Measurements from ENCODE around the gene SLAMF1. TPM values are rescaled to one million over a fixed set of nuclear protein-coding genes. Genes with fewer than 3 reads are reported as not detected.

Gene SLAMF1
- polyA plus RNA-seq, 3 donors: 0.13 to 0.65 TPM; not detected in 1

- Mint-ChIP-seq H3K9me3 (peaks cover 0 to 2% (median 0%) of the 10 kb centered on the region in 7 donors), H3K4me1 (peaks cover 37% of the 10 kb centered on the region), H3K27ac (peak overlapping the region in 1 of 7 donors; percentile 22), H3K27me3 (ENCODE audit: low read depth in 3 of 3) (peaks cover 0 to 3% (median 0%) of the 10 kb centered on the region in 3 donors), H3K4me3 (no peak overlapping the region), H3K36me3 (peaks cover 4 to 10% of the 10 kb centered on the region in 2 donors)
- H4K20me1 ChIP-seq (ENCODE audit: insufficient read depth, low read length): no peaks in the 10 kb centered on the region
- no peak overlapping the region for H3K9ac ChIP-seq (ENCODE audit: insufficient read depth, low read length, poor library complexity, severe bottlenecking)
- H3K27ac ChIP-seq (ENCODE audit: low read depth in 1 of 2, low read length in 2 of 2): no peak overlapping the region
- H3K27me3 ChIP-seq (ENCODE audit: control insufficient read depth in 2 of 2, insufficient read depth in 2 of 2, low read length in 2 of 2): no peaks in the 10 kb centered on the region
- no peak overlapping the region for H3K4me3 ChIP-seq (replicated peaks in 1 of 3; ENCODE audit: low read depth in 2 of 3, low read length in 3 of 3)
- H3K4me2 ChIP-seq (replicated peaks; ENCODE audit: extremely low read depth, low read length, poor library complexity, severe bottlenecking): no peak overlapping the region
- DNase-seq: no peak
- H3K9me3 ChIP-seq (replicated peaks in 1 of 2; ENCODE audit: control insufficient read depth in 1 of 2, insufficient read depth in 1 of 2, low read length in 2 of 2): no peaks in the 10 kb centered on the region
- intact Hi-C loops (cut with micrococcal nuclease): no loop called here
- H3K4me1 ChIP-seq (ENCODE audit: control insufficient read depth in 1 of 2, insufficient read depth in 2 of 2, low read length in 2 of 2): peaks cover 21 to 28% of the 10 kb centered on the region in 2 donors
- no peaks in the 10 kb centered on the region for H3K79me2 ChIP-seq (ENCODE audit: insufficient read depth, low read length)
- WGBS (ENCODE audit: insufficient coverage): 97% methylated on average over 5 of the region's 6 CpGs
- no peak overlapping the region for H2AFZ ChIP-seq (ENCODE audit: insufficient read depth, low read depth, low read length, poor library complexity, severe bottlenecking)
- no peak for TF ChIP-seq CTCF (IDR thresholded peaks at IDR 0.05)
- no peaks in the 10 kb centered on the region for H3K36me3 ChIP-seq (replicated peaks in 1 of 2; ENCODE audit: control insufficient read depth in 1 of 2, insufficient read depth in 2 of 2, low read length in 2 of 2)
Measured at GRCh38 chr1:160638926-160639325, 7.9 kb downstream of the SLAMF1 start.

- Mint-ChIP-seq H3K36me3 (peaks cover 4 to 10% of the 10 kb centered on the region in 2 donors), H3K9me3 (peaks cover 0 to 2% (median 0%) of the 10 kb centered on the region in 7 donors), H3K4me3 (no peak overlapping the region), H3K27ac (peak overlapping the region in 1 of 7 donors; percentile 71), H3K27me3 (ENCODE audit: low read depth in 3 of 3) (peaks cover 0 to 2% (median 0%) of the 10 kb centered on the region in 3 donors), H3K4me1 (peaks cover 37% of the 10 kb centered on the region)
- H2AFZ ChIP-seq (ENCODE audit: insufficient read depth, low read depth, low read length, poor library complexity, severe bottlenecking): no peak overlapping the region
- H3K36me3 ChIP-seq (replicated peaks in 1 of 2; ENCODE audit: control insufficient read depth in 1 of 2, insufficient read depth in 2 of 2, low read length in 2 of 2): no peaks in the 10 kb centered on the region
- H3K27ac ChIP-seq (ENCODE audit: low read depth in 1 of 2, low read length in 2 of 2): no peak overlapping the region
- no peak overlapping the region for H3K9ac ChIP-seq (ENCODE audit: insufficient read depth, low read length, poor library complexity, severe bottlenecking)
- no peaks in the 10 kb centered on the region for H3K79me2 ChIP-seq (ENCODE audit: insufficient read depth, low read length)
- H4K20me1 ChIP-seq (ENCODE audit: insufficient read depth, low read length): no peaks in the 10 kb centered on the region
- 98% methylated on average over 3 of the region's 3 CpGs for WGBS (ENCODE audit: insufficient coverage)
- DNase-seq: no peak
- no peak overlapping the region for H3K4me2 ChIP-seq (replicated peaks; ENCODE audit: extremely low read depth, low read length, poor library complexity, severe bottlenecking)
- TF ChIP-seq CTCF (IDR thresholded peaks at IDR 0.05): no peak
- no peaks in the 10 kb centered on the region for H3K27me3 ChIP-seq (ENCODE audit: control insufficient read depth in 2 of 2, insufficient read depth in 2 of 2, low read length in 2 of 2)
- no peaks in the 10 kb centered on the region for H3K9me3 ChIP-seq (replicated peaks in 1 of 2; ENCODE audit: control insufficient read depth in 1 of 2, insufficient read depth in 1 of 2, low read length in 2 of 2)
- peaks cover 21 to 28% of the 10 kb centered on the region in 2 donors for H3K4me1 ChIP-seq (ENCODE audit: control insufficient read depth in 1 of 2, insufficient read depth in 2 of 2, low read length in 2 of 2)
- intact Hi-C loops (cut with micrococcal nuclease): no loop called here
- H3K4me3 ChIP-seq (replicated peaks in 1 of 3; ENCODE audit: low read depth in 2 of 3, low read length in 3 of 3): no peak overlapping the region
Measured at GRCh38 chr1:160638540-160638857, 8.3 kb downstream of the SLAMF1 start.

All from CD14-positive monocyte (primary cell).